GM13977 (cell line): ENCODE results near the gene TBC1D12.
"Not testable (repeated sequence)": the region's sequence is repeated elsewhere in the genome, so short reads cannot be mapped to it uniquely, and the experiment has no call there.

Experiments
- DNase-seq: peaks from one replicate; pipeline ENCODE4 v3.0.0; 2012; ENCODE audit warnings: low spot score
- in situ Hi-C: fragments of 300-500 bp; cut with MboI; formaldehyde crosslinking; loops from one replicate; pipeline ENCODE4 v1.12.0; 2022; ENCODE audit warnings: low sequenced_read_pairs, low pct_unique_long_range_greater_than_20kb, mixed read lengths, inconsistent platforms; ENCODE audit not compliant: unreplicated experiment
- TF ChIP-seq, protein P1 (sequence below): IDR thresholded peaks from 2 replicates; pipeline ENCODE4 v1.5.1; 2012; ENCODE audit warnings: mild to moderate bottlenecking, control low read depth; ENCODE audit not compliant: insufficient read depth; ENCODE audit errors: extremely low read depth, missing control alignments

The TBC1D12 gene

GRCh38 chr10:94546049-94546900 is 143.9 kb downstream of the TBC1D12 start:
- TF ChIP-seq, protein P1, sequence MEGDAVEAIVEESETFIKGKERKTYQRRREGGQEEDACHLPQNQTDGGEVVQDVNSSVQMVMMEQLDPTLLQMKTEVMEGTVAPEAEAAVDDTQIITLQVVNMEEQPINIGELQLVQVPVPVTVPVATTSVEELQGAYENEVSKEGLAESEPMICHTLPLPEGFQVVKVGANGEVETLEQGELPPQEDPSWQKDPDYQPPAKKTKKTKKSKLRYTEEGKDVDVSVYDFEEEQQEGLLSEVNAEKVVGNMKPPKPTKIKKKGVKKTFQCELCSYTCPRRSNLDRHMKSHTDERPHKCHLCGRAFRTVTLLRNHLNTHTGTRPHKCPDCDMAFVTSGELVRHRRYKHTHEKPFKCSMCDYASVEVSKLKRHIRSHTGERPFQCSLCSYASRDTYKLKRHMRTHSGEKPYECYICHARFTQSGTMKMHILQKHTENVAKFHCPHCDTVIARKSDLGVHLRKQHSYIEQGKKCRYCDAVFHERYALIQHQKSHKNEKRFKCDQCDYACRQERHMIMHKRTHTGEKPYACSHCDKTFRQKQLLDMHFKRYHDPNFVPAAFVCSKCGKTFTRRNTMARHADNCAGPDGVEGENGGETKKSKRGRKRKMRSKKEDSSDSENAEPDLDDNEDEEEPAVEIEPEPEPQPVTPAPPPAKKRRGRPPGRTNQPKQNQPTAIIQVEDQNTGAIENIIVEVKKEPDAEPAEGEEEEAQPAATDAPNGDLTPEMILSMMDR, result no peak

DNA sequence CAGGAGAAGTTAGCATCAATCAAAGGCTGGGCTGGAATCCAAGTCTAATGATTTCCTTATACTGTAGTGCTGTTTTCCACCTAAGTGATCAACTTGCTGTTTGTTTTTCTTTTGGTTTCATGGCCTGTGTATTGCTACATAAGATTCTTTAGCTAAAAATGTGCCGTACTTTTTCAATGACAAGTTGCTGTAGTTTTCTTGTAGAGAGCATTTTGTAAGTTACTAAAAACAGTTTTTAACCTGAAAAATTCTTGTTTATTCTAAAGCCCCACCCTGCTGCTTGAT is 144.5 kb downstream of the TBC1D12 start:
- peak; percentile 13 for DNase-seq
- in situ Hi-C loops, result no loop called here
- TF ChIP-seq, protein P1, result no peak

More at GRCh38 chr10:94546049-94546900, 143.9 kb downstream of the TBC1D12 start:
- peak; percentile 32 for DNase-seq
- in situ Hi-C loops, result no loop called here

DNA sequence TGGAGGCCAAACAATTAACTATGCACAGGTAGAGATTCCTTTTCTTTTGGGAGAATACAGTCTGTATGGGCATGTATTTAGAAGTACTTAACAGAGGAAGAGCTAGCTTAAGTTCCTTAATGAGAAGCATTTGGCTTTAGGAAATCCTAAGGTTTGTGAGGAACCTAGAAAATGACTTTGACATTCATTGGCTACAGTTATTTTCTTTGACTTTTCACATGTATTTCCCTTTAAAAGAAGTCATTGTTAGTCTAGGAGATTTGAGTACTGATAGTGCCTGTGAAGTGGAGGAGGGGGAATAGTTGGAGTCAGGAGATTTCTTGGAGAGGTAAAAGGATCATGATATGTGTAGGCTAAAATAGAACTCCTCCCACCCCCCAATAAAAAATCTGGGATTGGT is 146.9 kb downstream of the TBC1D12 start:
- TF ChIP-seq, protein P1, result no peak
- in situ Hi-C loops, result no loop called here
- no peak for DNase-seq

GRCh38 chr10:94567714-94568307 is 165.5 kb downstream of the TBC1D12 start:
- in situ Hi-C loops, DNase-seq: not testable (repeated sequence)

DNA sequence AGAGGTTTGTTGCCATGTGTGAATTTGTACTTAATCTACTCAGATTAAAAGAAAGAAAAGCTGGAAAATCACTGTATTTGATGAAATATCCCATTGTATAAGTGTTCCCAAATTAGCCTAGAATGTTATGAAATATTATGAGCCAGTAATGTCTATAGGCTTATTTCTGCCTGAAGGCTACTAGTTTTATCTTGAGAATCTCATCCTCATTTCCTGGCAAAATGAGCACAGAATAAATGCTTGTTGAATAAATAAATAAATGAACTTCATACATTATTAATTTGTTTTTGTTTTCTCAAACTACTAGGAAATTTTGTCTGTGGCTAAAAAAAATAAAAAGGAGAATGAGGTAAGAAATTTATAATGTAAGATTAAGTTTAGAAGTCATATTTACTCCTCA is 168.7 kb downstream of the TBC1D12 start:
- DNase-seq, result no peak
- in situ Hi-C loops, result no loop called here
- TF ChIP-seq, protein P1, result no peak

GRCh38 chr10:94571528-94571927 is 169.2 kb downstream of the TBC1D12 start:
- in situ Hi-C loops, result no loop called here
- TF ChIP-seq, protein P1, result no peak
- no peak for DNase-seq

- TF ChIP-seq, protein P1, result no peak
- in situ Hi-C loops, result no loop called here
- no peak for DNase-seq
These were observed 176.4 kb downstream of the TBC1D12 start for GRCh38 chr10:94578790-94579189.
